K562 (cell line): ENCODE results near the gene ERN1.

ENCODE experiments used
- CTCF ChIP-seq, 3 experiments: IDR thresholded peaks in 2 of 3; conservative IDR thresholded peaks in 1 of 3; 2 replicates each; pipeline ENCODE4 v1.5.1; 2011 to 2012; ENCODE audit warnings: low read length in 3 of 3, mild to moderate bottlenecking in 3 of 3, control low read depth in 2 of 3, improper control_type of control experiment in 1 of 3, inconsistent platforms in 1 of 3, low read depth in 1 of 3, mixed read lengths in 1 of 3, moderate library complexity in 1 of 3; ENCODE audit not compliant: insufficient read depth in 2 of 3
- DNMT1 ChIP-seq: fragments of 450-650 bp; IDR thresholded peaks from 2 replicates; pipeline ENCODE4 v1.6.1; 2016; ENCODE audit warnings: antibody characterized with exemption, mild to moderate bottlenecking
- FOXA1 ChIP-seq: fragments of 450-650 bp; IDR thresholded peaks from 2 replicates; pipeline ENCODE4 v1.6.1; 2016; ENCODE audit warnings: mild to moderate bottlenecking, borderline replicate concordance
- HNRNPH1 ChIP-seq: fragments of 200-400 bp; formaldehyde crosslinking; optimal IDR thresholded peaks from 2 replicates; pipeline ENCODE3; 2017; ENCODE audit warnings: low read depth, mild to moderate bottlenecking, low read length, moderate library complexity
- L3MBTL2 ChIP-seq: fragments of 450-650 bp; IDR thresholded peaks from 2 replicates; pipeline ENCODE4 v1.6.1; 2016; ENCODE audit warnings: mild to moderate bottlenecking, moderate library complexity
- MTA3 ChIP-seq: fragments of 450-650 bp; formaldehyde crosslinking; IDR thresholded peaks from 2 replicates; pipeline ENCODE4 v1.6.1; 2017; ENCODE audit warnings: mild to moderate bottlenecking, borderline replicate concordance
- MYC ChIP-seq, 2 experiments: fragments of 250-450 bp in 1 of 2; sonication (Bioruptor Pico) in 1 of 2; IDR thresholded peaks; 2 replicates each; pipeline versions ENCODE4 v1.5.1 to v1.6.1; 2012 to 2021; ENCODE audit warnings: low read depth in 2 of 2, borderline replicate concordance in 1 of 2, improper control_type of control experiment in 1 of 2, low read length in 1 of 2, mild to moderate bottlenecking in 1 of 2, moderate library complexity in 1 of 2
- MYNN ChIP-seq, 2 experiments: sonication (generic); formaldehyde crosslinking in 1 of 2; IDR thresholded peaks; 2 replicates each; pipeline versions ENCODE4 v1.5.0 to v1.6.1; 2016 to 2020; ENCODE audit warnings: antibody characterized with exemption in 1 of 2, missing genetic modification reagents in 1 of 2
- NCOA1 ChIP-seq: fragments of 450-650 bp; IDR thresholded peaks from 2 replicates; pipeline ENCODE4 v1.6.1; 2016; ENCODE audit warnings: low read depth
- POLR2A ChIP-seq: fragments of 450-650 bp; conservative IDR thresholded peaks from 2 replicates; pipeline ENCODE4 v1.6.1; 2016
- STAG1 ChIP-seq: sonication (generic); formaldehyde crosslinking; IDR thresholded peaks from 2 replicates; pipeline ENCODE4 v1.5.0; 2020; ENCODE audit warnings: missing genetic modification reagents, borderline replicate concordance
- TARDBP ChIP-seq: fragments of 450-650 bp; IDR thresholded peaks from 2 replicates; pipeline ENCODE4 v1.6.1; 2016
- YY1 ChIP-seq, 3 experiments: IDR thresholded peaks; 2 replicates each; pipeline ENCODE4 v1.6.1; 2011; ENCODE audit warnings: low read length in 2 of 3, mild to moderate bottlenecking in 2 of 3, moderate library complexity in 2 of 3, borderline replicate concordance in 1 of 3, control low read depth in 1 of 3, low read depth in 1 of 3; ENCODE audit not compliant: insufficient read depth in 3 of 3, insufficient replicate concordance in 2 of 3, control insufficient read depth in 1 of 3, insufficient read length in 1 of 3; ENCODE audit errors: extremely low read depth in 1 of 3
- ZNF3 ChIP-seq: fragments of 250-450 bp; sonication (Bioruptor Pico); IDR thresholded peaks from 2 replicates; pipeline ENCODE4 v1.5.0; 2021; ENCODE audit warnings: mild to moderate bottlenecking, moderate library complexity

GRCh38 chr17:64001091-64001579 is 128.8 kb downstream of the ERN1 start:
- no peak for TF ChIP-seq ZNF3 (CRISPR knock-in tag)
- no peak for TF ChIP-seq MYC (IDR thresholded peaks at IDR 0.05; ENCODE audit: low read depth, low read length)
- TF ChIP-seq MYC (CRISPR knock-in tag; IDR thresholded peaks at IDR 0.05; ENCODE audit: borderline replicate concordance, low read depth): no peak
- TF ChIP-seq DNMT1: no peak
- TF ChIP-seq STAG1: no peak
- TF ChIP-seq MYNN (IDR thresholded peaks at IDR 0.05): no peak
- TF ChIP-seq MYNN (CRISPR knock-in tag; IDR thresholded peaks at IDR 0.05): no peak
- no peak for TF ChIP-seq HNRNPH1
- 0 out of 2 replicates have a peak, but pooled peaks have one; percentile 35 for TF ChIP-seq POLR2A
- TF ChIP-seq FOXA1: no peak
- no peak for TF ChIP-seq L3MBTL2
- TF ChIP-seq CTCF (IDR thresholded peaks at IDR 0.05 in 2 of 3, conservative IDR thresholded peaks at IDR 0.05 in 1 of 3; ENCODE audit: insufficient read depth in 2 of 3, low read depth in 1 of 3, low read length in 3 of 3): no peak
- TF ChIP-seq MTA3: no peak
- TF ChIP-seq YY1 (IDR thresholded peaks at IDR 0.05; ENCODE audit: borderline replicate concordance in 1 of 3, control insufficient read depth in 1 of 3, extremely low read depth in 1 of 3, insufficient read depth in 3 of 3, insufficient read length in 1 of 3, insufficient replicate concordance in 2 of 3, low read depth in 1 of 3, low read length in 2 of 3): no peak
- no peak for TF ChIP-seq NCOA1
- no peak for TF ChIP-seq TARDBP
